IPS-18c (cell line): ENCODE results near the gene INPP5E.
A peak's percentile ranks its signal among the peaks of the same experiment; 100 is the strongest.

Experiments
- H3K4me3 ChIP-seq: 2 replicates; pipeline ENCODE4 v1.7.0; 2013; ENCODE audit warnings: low read depth, mild to moderate bottlenecking, low read length, moderate library complexity; ENCODE audit not compliant: insufficient read depth
- H3K9me3 ChIP-seq: one replicate; pipeline ENCODE4 v1.6.1; 2013; ENCODE audit warnings: mild to moderate bottlenecking, low read length, moderate library complexity; ENCODE audit not compliant: control insufficient read depth, insufficient read depth

The INPP5E gene

GRCh38 chr9:136456258-136456657, 16.6 kb upstream of the INPP5E start:
- H3K4me3 ChIP-seq = no peak overlapping the region
- H3K9me3 ChIP-seq = no peaks in the 10 kb centered on the region

DNA sequence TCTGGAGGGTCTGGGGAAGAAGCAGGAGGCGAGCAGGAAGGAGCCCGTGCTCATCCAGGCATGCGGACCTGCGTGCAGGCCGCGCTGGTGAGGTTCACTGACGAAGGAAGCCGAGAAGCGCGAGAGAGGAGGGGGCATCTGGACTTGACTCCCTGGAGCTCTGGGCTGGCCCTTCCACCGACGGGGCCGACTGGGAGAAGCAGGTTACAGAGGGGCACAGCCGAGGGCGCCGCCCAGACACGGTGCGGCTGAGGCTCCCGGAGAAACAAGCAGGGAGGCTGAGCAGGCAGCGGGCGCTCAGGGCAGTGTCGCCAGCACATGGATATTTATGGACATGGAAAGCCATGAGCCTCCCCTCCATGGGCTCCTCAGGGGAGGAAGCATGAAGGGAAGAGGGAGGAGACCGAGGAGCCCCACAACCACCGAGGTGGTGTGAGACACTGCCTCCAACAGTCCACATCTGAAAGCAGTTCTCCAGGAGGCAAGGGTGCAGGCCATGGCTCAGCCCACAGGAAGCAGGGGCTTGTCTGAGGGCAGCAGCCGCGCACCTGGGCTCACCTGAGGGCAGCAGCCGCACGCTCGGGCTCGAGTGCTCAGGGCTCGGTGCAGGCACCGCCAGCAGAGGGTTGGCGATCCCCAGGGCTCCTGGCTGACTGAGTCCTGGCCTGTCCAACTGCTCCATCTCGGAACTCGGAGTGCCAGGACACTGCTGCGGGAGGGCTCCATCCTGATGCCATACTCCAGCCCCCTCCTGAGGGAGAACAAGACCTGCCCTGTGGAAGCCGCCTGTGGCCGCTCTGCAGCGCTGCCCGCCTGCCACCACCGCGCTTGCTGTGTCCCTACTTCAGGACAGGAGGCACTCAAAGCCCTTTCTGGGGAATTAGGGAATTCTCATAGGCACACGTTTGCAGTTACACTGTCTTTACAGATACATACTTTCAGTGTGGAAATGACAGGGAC, 15.7 kb upstream of the INPP5E start:
- Histone ChIP-seq H3K9me3 (no peaks in the 10 kb centered on the region), H3K4me3 (no peak overlapping the region)

GRCh38 chr9:136454026-136454796, 14.6 kb upstream of the INPP5E start:
- Histone ChIP-seq H3K4me3 (no peak overlapping the region), H3K9me3 (no peaks in the 10 kb centered on the region)

DNA sequence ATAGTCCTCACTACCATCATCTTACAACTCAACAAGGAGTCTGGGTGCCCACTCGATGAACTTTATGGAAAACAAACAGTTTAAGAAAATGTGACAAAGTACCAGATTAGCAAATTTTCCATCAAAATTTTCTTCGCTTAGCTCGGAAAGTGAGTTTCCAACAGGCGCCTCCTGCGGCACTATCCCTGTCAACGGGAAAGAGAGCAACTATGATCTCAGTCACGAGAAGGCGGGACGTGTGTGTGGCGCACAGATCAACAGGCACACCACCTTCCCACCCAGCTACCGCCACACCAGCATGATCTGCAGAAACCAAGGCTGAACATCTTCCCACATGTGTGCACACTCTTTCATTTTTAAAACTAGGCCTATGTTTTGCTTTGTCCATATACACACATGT, 13.7 kb upstream of the INPP5E start:
- H3K4me3 ChIP-seq = no peak overlapping the region
- no peaks in the 10 kb centered on the region for H3K9me3 ChIP-seq

GRCh38 chr9:136451221-136451877, 11.7 kb upstream of the INPP5E start:
- Histone ChIP-seq H3K9me3 (no peaks in the 10 kb centered on the region), H3K4me3 (no peak overlapping the region)

GRCh38 chr9:136448655-136449054, 9.0 kb upstream of the INPP5E start:
- H3K4me3 ChIP-seq = no peak overlapping the region
- H3K9me3 ChIP-seq = no peaks in the 10 kb centered on the region

- no peaks in the 10 kb centered on the region for H3K9me3 ChIP-seq
- H3K4me3 ChIP-seq = no peak overlapping the region
Observed at GRCh38 chr9:136447173-136447778, 7.6 kb upstream of the INPP5E start.

GRCh38 chr9:136445799-136446198, 6.2 kb upstream of the INPP5E start:
- Histone ChIP-seq H3K4me3 (no peak overlapping the region), H3K9me3 (no peaks in the 10 kb centered on the region)

- Histone ChIP-seq H3K4me3 (no peak overlapping the region), H3K9me3 (no peaks in the 10 kb centered on the region)
Observed at GRCh38 chr9:136444102-136444501, 4.5 kb upstream of the INPP5E start.

DNA sequence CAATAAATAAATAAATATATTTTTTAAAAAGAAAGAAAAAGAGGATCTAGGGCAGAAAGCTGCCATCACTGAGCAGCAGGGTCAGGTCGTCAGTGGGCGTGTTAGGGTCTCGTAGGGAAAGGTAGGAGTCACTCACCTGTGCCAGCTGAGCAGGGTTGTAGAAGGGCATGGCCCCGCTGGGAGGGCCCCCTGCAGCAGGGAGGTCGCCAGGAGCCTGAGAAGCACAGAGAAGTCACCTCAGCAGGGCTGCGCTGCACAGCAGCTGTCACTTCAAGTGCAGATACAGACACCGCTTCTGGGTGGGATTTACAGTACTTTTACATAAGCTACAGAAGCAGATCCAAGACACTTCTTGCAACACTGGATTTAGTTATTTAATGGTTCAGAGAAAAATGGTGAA, 4.0 kb upstream of the INPP5E start:
- no peaks in the 10 kb centered on the region for H3K9me3 ChIP-seq
- H3K4me3 ChIP-seq = no peak overlapping the region

DNA sequence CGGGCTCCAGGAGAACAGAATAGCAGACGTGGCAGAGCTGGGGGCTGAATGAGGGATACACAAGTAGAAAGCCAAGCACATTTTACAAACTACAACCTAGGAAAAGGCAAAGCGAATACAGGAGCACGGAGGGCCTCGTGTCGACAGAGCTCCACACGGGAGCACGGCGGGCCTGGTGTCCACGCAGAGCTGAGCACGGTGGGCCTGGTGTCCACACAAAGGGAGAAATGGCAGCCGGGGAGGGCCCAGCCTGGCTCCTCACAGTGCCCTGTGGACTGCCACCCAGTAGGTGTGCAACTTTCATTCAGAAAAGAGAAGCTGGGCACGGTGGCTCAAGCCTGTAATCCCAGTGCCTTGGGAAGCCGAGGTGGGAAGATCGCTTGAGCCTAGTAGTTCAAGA, 3.4 kb upstream of the INPP5E start:
- no peak overlapping the region for H3K4me3 ChIP-seq
- no peaks in the 10 kb centered on the region for H3K9me3 ChIP-seq

- no peak overlapping the region for H3K4me3 ChIP-seq
Observed at GRCh38 chr9:136442265-136442664, 2.6 kb upstream of the INPP5E start.

DNA sequence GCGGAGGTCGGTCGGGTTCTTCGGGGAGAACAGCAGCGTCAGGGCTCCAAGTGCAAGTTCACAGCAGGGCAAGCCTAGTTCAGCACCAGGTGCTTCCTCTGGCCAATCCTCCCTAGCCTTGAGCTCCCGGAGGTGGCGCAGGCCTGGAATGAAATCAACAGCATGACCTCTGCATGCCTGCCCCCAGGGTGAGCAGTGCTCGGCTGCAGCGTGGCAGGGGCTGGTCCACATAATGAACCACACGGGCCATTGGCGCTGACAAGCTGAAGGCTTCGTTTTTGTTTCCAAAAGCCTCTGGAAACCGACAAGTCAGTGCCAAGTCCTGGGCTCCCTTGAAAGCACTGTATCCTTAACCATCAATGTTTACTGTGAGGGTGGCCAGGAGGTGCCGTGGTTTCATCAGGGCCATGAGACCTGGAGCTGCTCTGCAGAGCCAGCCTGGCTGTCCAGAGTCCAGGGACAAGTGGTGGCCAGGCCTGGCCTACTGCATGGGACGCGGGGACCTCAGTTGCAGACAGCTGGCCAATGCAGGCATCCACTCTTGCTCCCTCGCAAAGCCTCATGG, 2.1 kb upstream of the INPP5E start:
- H3K9me3 ChIP-seq = no peaks in the 10 kb centered on the region
- no peak overlapping the region for H3K4me3 ChIP-seq

More at GRCh38 chr9:136442265-136442664, 2.6 kb upstream of the INPP5E start:
- no peaks in the 10 kb centered on the region for H3K9me3 ChIP-seq

DNA sequence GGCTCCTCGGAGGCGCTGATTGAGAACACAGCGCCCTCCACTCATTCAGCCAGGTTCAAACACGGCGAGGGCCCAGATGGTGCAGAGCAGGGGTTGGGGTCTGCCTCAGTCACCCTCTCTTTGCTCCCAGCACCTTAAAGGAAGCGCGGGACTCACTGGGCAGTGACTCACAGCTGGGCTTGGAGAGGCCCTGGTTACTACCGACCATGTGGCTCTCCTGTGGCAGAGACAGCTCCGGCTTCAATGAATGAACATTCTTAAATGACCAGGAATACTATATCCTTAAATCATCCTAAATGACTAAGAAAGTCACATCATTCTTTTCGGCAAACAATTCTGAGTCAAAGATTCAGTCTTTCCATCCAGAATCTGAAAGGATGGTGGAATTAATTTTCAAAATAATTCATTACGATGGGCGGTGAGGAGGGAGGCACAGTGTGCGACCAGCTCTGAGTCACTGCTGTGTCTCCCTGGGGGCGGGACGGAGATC, 1.6 kb upstream of the INPP5E start:
- H3K4me3 ChIP-seq = no peak overlapping the region
- H3K9me3 ChIP-seq = no peaks in the 10 kb centered on the region

- Histone ChIP-seq H3K4me3 (peak overlapping the region; percentile 75), H3K9me3 (no peaks in the 10 kb centered on the region)
Observed at GRCh38 chr9:136438548-136439480, 831 bp downstream of the INPP5E start.
